A549 (cell line): Measurements from ENCODE around the gene CYP4B1. TPM values are rescaled to one million over a fixed set of nuclear protein-coding genes. Genes with fewer than 3 reads are reported as not detected.
A peak's percentile ranks its signal among the peaks of the same experiment; 100 is the strongest.

ENCODE experiments used
- ATAC-seq, 2 experiments: fragments of 200-7000 bp in 1 of 2; fragments of >200 bp in 1 of 2; cut with Nextera tagmentation in 1 of 2; cut with Tn5 transposase in 1 of 2; 3 replicates each; pipeline versions ENCODE4 v1.8.0 to v1.9.1; 2018 to 2020; ENCODE audit warnings: mild to moderate bottlenecking in 1 of 2, moderate library complexity in 1 of 2
- CTCF ChIA-PET: fragments of 300-600 bp; sonication (Branson Sonifier 250); formaldehyde crosslinking; extraction: SDS; loops from one replicate; lab custom pipeline; 2021; ENCODE audit warnings: antibody characterized with exemption, inconsistent platforms; lab: Yijun Ruan, JAX
- POLR2A ChIA-PET: fragments of 350-600 bp; formaldehyde crosslinking; extraction: SDS; loops from one replicate; lab custom pipeline; 2021; ENCODE audit warnings: antibody characterized with exemption, inconsistent platforms; lab: Yijun Ruan, JAX
- DNase-seq, 2 experiments: peaks; one replicate each; pipeline versions ENCODE4 v3.0.0 to v3.0.0-alpha.2; 2011 to 2016; ENCODE audit warnings: low read depth in 1 of 2, low spot score in 1 of 2
- FAIRE-seq: peaks from 2 replicates; lab custom pipeline; 2011; peaks lifted over from hg19 to GRCh38; lab: Jason Lieb, UNC
- H3K27ac ChIP-seq, 2 experiments: fragments of >200 bp; sonication (Bioruptor Twin); formaldehyde crosslinking; 3 replicates each; pipeline ENCODE4 v1.5.1; 2016 to 2017
- H3K4me1 ChIP-seq: fragments of >200 bp; sonication (Bioruptor Twin); formaldehyde crosslinking; 3 replicates; pipeline ENCODE4 v1.6.1; 2016
- H3K4me2 ChIP-seq: fragments of >200 bp; sonication (Bioruptor Twin); formaldehyde crosslinking; 3 replicates; pipeline ENCODE4 v1.6.1; 2016
- H3K4me3 ChIP-seq: fragments of >200 bp; sonication (Bioruptor Twin); formaldehyde crosslinking; 3 replicates; pipeline ENCODE4 v1.5.1; 2016
- H3K9me3 ChIP-seq: fragments of >200 bp; sonication (Bioruptor Twin); formaldehyde crosslinking; 3 replicates; pipeline ENCODE4 v1.6.1; 2016
- BHLHE40 ChIP-seq: IDR thresholded peaks from 2 replicates; pipeline ENCODE4 v1.6.1; 2012; ENCODE audit warnings: low read depth, low read length, inconsistent platforms
- CBX2 ChIP-seq: fragments of 200-600 bp; sonication (generic); IDR thresholded peaks from 2 replicates; pipeline ENCODE4 v1.6.1; 2016; ENCODE audit warnings: low read depth, mild to moderate bottlenecking, borderline replicate concordance
- CHD2 ChIP-seq: fragments of 150-350 bp; IDR thresholded peaks from 2 replicates; pipeline ENCODE4 v1.6.1; 2014; ENCODE audit warnings: low read length; ENCODE audit not compliant: partially characterized antibody
- CHD4 ChIP-seq: fragments of 200-600 bp; sonication (generic); IDR thresholded peaks from 2 replicates; pipeline ENCODE4 v1.6.1; 2016; ENCODE audit warnings: antibody characterized with exemption, mild to moderate bottlenecking, borderline replicate concordance
- EHF ChIP-seq: fragments of 250-450 bp; sonication (Bioruptor Pico); IDR thresholded peaks from 2 replicates; pipeline ENCODE4 v1.5.0; 2020; ENCODE audit warnings: mild to moderate bottlenecking
- FOSB ChIP-seq: fragments of 250-450 bp; sonication (Bioruptor Pico); IDR thresholded peaks from 2 replicates; pipeline ENCODE4 v1.5.0; 2020; ENCODE audit warnings: mild to moderate bottlenecking, moderate library complexity
- FOSL2 ChIP-seq, 2 experiments: fragments of 450-650 bp in 1 of 2; fragments of >200 bp in 1 of 2; sonication (Bioruptor Twin) in 1 of 2; formaldehyde crosslinking; IDR thresholded peaks; 2 replicates each; pipeline versions ENCODE4 v1.5.0 to v1.6.1; 2016 to 2020; ENCODE audit warnings: mild to moderate bottlenecking in 1 of 2, moderate library complexity in 1 of 2
- HEYL ChIP-seq: fragments of 250-450 bp; sonication (Bioruptor Pico); IDR thresholded peaks from 2 replicates; pipeline ENCODE4 v1.8.0; 2021; ENCODE audit warnings: mild to moderate bottlenecking, moderate library complexity
- HOXA7 ChIP-seq: fragments of 250-450 bp; sonication (Bioruptor Pico); IDR thresholded peaks from 2 replicates; pipeline ENCODE4 v1.5.0; 2020; ENCODE audit warnings: mild to moderate bottlenecking, moderate library complexity
- HOXB13 ChIP-seq: fragments of 250-450 bp; sonication (Bioruptor Pico); IDR thresholded peaks from 2 replicates; pipeline ENCODE4 v1.5.0; 2020; ENCODE audit warnings: low read depth, mild to moderate bottlenecking, moderate library complexity
- JUNB ChIP-seq: fragments of >200 bp; sonication (Bioruptor Twin); formaldehyde crosslinking; IDR thresholded peaks from 2 replicates; pipeline ENCODE4 v1.6.1; 2016
- KDM1A ChIP-seq: fragments of 200-600 bp; sonication (generic); IDR thresholded peaks from 2 replicates; pipeline ENCODE4 v1.6.1; 2016; ENCODE audit warnings: low read depth, mild to moderate bottlenecking
- MYC ChIP-seq: IDR thresholded peaks from 2 replicates; pipeline ENCODE4 v1.6.1; 2012; ENCODE audit warnings: mild to moderate bottlenecking, inconsistent platforms, low read length, improper control_type of control experiment, borderline replicate concordance
- NFE2L2 ChIP-seq: fragments of 150-350 bp; conservative IDR thresholded peaks from 2 replicates; pipeline ENCODE4 v1.6.1; 2014; ENCODE audit warnings: low read length
- NPAS2 ChIP-seq: fragments of 250-450 bp; sonication (Bioruptor Pico); IDR thresholded peaks from 2 replicates; pipeline ENCODE4 v1.8.0; 2022; ENCODE audit warnings: mild to moderate bottlenecking, moderate library complexity, borderline replicate concordance
- NR3C1 ChIP-seq: fragments of >200 bp; sonication (Bioruptor Twin); formaldehyde crosslinking; IDR thresholded peaks from 3 replicates; pipeline ENCODE4 v1.6.1; 2017
- POLR2A ChIP-seq: IDR thresholded peaks from 2 replicates; pipeline ENCODE4 v1.6.1; 2012; ENCODE audit warnings: mild to moderate bottlenecking, low read length
- POLR2AphosphoS2 ChIP-seq: conservative IDR thresholded peaks from 2 replicates; pipeline ENCODE4 v1.6.1; 2012; ENCODE audit warnings: low read length, improper control_type of control experiment, inconsistent platforms
- RAD21 ChIP-seq, 2 experiments: fragments of >200 bp in 1 of 2; sonication (Bioruptor Twin) in 1 of 2; formaldehyde crosslinking in 1 of 2; IDR thresholded peaks in 1 of 2; conservative IDR thresholded peaks in 1 of 2; 2 replicates in 1 of 2; 3 replicates in 1 of 2; pipeline ENCODE4 v1.6.1; 2012 to 2018; ENCODE audit warnings: inconsistent platforms in 1 of 2
- RCOR1 ChIP-seq: fragments of 150-350 bp; IDR thresholded peaks from 2 replicates; pipeline ENCODE4 v1.6.1; 2014; ENCODE audit warnings: antibody characterized with exemption, low read length, low read depth
- TP53 ChIP-seq: fragments of 250-450 bp; sonication (Bioruptor Pico); IDR thresholded peaks from 2 replicates; pipeline ENCODE4 v1.5.0; 2021; ENCODE audit warnings: mild to moderate bottlenecking, moderate library complexity
- ZFP36 ChIP-seq: fragments of 450-650 bp; IDR thresholded peaks from 2 replicates; pipeline ENCODE4 v1.6.1; 2014; ENCODE audit warnings: borderline replicate concordance; ENCODE audit not compliant: partially characterized antibody
- ZSCAN20 ChIP-seq: fragments of 250-450 bp; sonication (Bioruptor Pico); IDR thresholded peaks from 2 replicates; pipeline ENCODE4 v1.8.0; 2022; ENCODE audit warnings: mild to moderate bottlenecking, moderate library complexity
- WGBS: methylation state at CpG from one replicate; pipeline ENCODE4 v1.1.6; 2017; ENCODE audit errors: missing lambda C conversion rate; 5-methylcytosine and 5-hydroxymethylcytosine counted together
- polyA plus RNA-seq, 4 experiments: library from polyadenylated mRNA; depleted of rRNA in 3 of 4; stranded (reverse); fragments of >200 nt; fragmentation: RNase III in 1 of 4; extraction: RNeasy Plus Mini Kit Qiagen cat#74134 plus additional on column Dnase treatment in 1 of 4; gene quantifications; 2 replicates in 3 of 4; 3 replicates in 1 of 4; pipeline ENCODE4 v1.2.3, GENCODE V29; 2011 to 2017
- TF ChIP-seq, protein P1 (sequence below): IDR thresholded peaks from 2 replicates; pipeline ENCODE4 v1.6.1; 2012
- TF ChIP-seq, protein P2 (sequence below): fragments of >200 bp; sonication (Bioruptor Twin); formaldehyde crosslinking; IDR thresholded peaks from 3 replicates; pipeline ENCODE4 v1.5.1; 2016
- TF ChIP-seq, protein P3 (sequence below): fragments of 450-650 bp; IDR thresholded peaks from 2 replicates; pipeline ENCODE4 v1.6.1; 2014; ENCODE audit warnings: antibody characterized with exemption
- TF ChIP-seq, protein P4 (sequence below): fragments of 200-600 bp; sonication (generic); IDR thresholded peaks from 2 replicates; pipeline ENCODE4 v1.6.1; 2016; ENCODE audit warnings: antibody characterized with exemption, mild to moderate bottlenecking, moderate library complexity

Gene CYP4B1
- polyA plus RNA-seq, 2 of the 4 experiments (the other 2 are of a cell fraction): not detected

DNA sequence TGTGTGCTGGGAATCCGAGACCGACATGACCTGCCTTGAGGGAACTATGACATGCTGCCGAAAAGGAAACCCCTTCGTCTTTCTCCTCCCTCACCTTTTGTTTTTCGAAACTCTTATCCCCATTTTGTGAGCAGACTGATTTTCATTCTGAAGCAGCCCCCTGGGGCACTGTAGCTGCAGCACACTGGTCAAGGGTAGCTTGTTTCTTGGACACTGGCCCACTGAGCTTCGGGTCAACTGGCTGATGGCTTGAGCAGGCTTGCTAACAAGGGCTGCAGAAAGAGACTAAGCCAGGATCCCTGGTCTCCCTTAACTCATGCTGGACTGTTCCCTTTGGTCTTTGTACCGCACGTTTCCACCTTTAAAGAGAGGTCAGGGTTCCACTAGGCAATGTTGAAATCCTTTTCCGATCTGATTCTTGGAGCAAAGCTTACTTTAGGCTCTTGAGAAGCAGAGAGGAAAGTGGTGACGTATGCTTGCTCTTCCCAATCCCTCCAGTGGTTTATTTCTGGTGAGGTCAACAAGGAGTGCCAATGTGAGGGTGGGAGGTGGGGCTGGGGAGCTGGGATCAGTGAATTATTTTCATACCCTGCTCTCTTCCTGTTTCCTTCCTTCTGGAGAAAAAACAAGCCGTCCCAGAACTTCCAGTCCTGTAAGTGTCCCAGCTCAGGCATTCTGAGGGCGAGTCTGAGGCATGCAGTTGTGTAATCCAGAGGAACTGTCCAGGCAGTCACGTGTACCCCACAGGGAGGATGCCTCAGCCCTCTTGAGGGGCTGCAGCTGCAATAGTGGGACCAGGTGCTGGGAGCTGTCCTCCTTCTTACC is 7.6 kb downstream of the CYP4B1 start:
- Histone ChIP-seq H3K27ac (no peak overlapping the region; a peak in 1 of 6 replicates), H3K9me3 (no peaks in the 10 kb centered on the region), H3K4me1 (no peaks in the 10 kb centered on the region)
- WGBS: 15% methylated on average over 13 of the region's 13 CpGs
- no peak for FAIRE-seq
- POLR2A ChIA-PET: no interaction called here
- TF ChIP-seq POLR2AphosphoS2 (no peak), RCOR1 (no peak), HOXB13 (no peak), FOSB (no peak), TP53 (CRISPR knock-in tag) (no peak), ZFP36 (no peak), HOXA7 (CRISPR knock-in tag) (no peak), KDM1A (no peak), EHF (no peak), NPAS2 (CRISPR knock-in tag) (no peak), CHD4 (no peak), NFE2L2 (no peak), FOSL2 (IDR thresholded peaks at IDR 0.05) (no peak), FOSL2 (CRISPR knock-in tag; IDR thresholded peaks at IDR 0.05) (no peak), CHD2 (no peak), NR3C1 (no peak)
- TF ChIP-seq, protein P1, sequence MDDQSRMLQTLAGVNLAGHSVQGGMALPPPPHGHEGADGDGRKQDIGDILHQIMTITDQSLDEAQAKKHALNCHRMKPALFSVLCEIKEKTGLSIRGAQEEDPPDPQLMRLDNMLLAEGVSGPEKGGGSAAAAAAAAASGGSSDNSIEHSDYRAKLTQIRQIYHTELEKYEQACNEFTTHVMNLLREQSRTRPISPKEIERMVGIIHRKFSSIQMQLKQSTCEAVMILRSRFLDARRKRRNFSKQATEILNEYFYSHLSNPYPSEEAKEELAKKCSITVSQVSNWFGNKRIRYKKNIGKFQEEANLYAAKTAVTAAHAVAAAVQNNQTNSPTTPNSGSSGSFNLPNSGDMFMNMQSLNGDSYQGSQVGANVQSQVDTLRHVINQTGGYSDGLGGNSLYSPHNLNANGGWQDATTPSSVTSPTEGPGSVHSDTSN: no peak
- TF ChIP-seq, all 56 proteins: peak for 0
- CTCF ChIA-PET: interaction anchor here (0.6 kb wide), 1 partner anchor 922 kb away, joined by 3 read pairs; no protein-coding TSS in a partner anchor
- H3K4me3 ChIP-seq: no peak overlapping the region
- ATAC-seq (0 out of 6 replicates have a peak, but pooled peaks of 1 of the 2 experiments have one; percentile 47), DNase-seq (no peak)
- no peak overlapping the region for H3K4me2 ChIP-seq

DNA sequence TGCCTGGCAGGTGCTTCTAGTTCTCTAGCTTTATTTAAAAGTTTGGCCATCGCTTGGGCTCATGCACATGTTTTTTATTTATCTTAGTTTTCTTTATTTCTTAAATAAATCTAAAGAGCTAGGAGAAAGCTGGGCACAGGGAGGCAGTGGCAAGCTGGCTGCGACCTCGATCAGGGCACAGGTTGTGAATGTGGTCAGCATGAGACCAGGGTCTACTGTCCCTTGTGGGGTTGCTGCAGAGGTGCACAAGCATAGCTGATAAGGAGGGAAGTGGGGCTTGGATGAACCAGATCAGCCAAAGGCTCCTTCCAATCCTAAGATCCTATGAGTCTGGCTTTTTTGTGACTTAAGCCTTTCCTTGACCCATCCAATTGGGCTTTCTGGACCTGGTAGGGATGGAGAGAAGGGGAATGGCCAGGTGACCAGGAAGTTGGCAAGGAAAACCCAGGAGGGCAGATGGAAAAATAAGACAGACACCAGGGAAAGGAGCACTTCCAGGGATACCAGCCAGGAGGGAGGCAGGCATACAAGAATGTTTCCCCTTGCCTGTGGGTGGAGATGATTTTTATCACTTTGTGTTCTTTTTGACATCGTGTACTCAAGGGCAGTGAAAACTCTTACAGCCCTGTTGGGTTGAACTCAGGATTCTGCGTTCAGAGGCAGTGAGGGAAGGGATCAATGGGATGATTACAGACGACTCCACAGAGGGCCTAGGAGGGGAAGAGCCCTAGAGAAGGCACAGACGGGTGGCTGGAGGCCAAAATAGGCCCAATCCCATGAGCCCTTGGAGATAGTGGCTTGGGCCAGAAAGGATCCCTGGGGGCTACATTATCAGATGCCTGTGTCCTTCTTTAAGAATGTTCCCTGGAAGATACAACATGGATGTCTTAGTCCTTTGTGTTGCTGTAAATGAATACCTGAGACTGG is 8.5 kb downstream of the CYP4B1 start:
- H3K4me3 ChIP-seq: no peak overlapping the region
- no peak for DNase-seq
- H3K9me3 ChIP-seq: no peaks in the 10 kb centered on the region
- no peaks in the 10 kb centered on the region for H3K4me1 ChIP-seq
- no peak for FAIRE-seq
- H3K4me2 ChIP-seq: no peak overlapping the region
- POLR2A ChIA-PET: no interaction called here
- no peak overlapping the region; a peak in 1 of 6 replicates for H3K27ac ChIP-seq
- WGBS: 2% methylated on average over 7 of the region's 7 CpGs
- CTCF ChIA-PET: no interaction called here
- ATAC-seq: peak in 1 of 2 experiments; percentile 66; a peak in 2 of 6 replicates
- TF ChIP-seq FOSL2 (IDR thresholded peaks at IDR 0.05) (no peak), FOSL2 (CRISPR knock-in tag; IDR thresholded peaks at IDR 0.05) (no peak), RCOR1 (no peak), POLR2A (no peak), RAD21 (conservative IDR thresholded peaks at IDR 0.05 in 1 of 2, IDR thresholded peaks at IDR 0.05 in 1 of 2) (no peak), HOXA7 (CRISPR knock-in tag) (no peak), JUNB (no peak), BHLHE40 (no peak), NR3C1 (no peak), ZSCAN20 (CRISPR knock-in tag) (no peak), CBX2 (no peak), CHD2 (no peak), HEYL (CRISPR knock-in tag) (no peak), MYC (no peak), KDM1A (no peak)
- TF ChIP-seq, protein P2, sequence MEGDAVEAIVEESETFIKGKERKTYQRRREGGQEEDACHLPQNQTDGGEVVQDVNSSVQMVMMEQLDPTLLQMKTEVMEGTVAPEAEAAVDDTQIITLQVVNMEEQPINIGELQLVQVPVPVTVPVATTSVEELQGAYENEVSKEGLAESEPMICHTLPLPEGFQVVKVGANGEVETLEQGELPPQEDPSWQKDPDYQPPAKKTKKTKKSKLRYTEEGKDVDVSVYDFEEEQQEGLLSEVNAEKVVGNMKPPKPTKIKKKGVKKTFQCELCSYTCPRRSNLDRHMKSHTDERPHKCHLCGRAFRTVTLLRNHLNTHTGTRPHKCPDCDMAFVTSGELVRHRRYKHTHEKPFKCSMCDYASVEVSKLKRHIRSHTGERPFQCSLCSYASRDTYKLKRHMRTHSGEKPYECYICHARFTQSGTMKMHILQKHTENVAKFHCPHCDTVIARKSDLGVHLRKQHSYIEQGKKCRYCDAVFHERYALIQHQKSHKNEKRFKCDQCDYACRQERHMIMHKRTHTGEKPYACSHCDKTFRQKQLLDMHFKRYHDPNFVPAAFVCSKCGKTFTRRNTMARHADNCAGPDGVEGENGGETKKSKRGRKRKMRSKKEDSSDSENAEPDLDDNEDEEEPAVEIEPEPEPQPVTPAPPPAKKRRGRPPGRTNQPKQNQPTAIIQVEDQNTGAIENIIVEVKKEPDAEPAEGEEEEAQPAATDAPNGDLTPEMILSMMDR: no peak
- TF ChIP-seq, protein P3, sequence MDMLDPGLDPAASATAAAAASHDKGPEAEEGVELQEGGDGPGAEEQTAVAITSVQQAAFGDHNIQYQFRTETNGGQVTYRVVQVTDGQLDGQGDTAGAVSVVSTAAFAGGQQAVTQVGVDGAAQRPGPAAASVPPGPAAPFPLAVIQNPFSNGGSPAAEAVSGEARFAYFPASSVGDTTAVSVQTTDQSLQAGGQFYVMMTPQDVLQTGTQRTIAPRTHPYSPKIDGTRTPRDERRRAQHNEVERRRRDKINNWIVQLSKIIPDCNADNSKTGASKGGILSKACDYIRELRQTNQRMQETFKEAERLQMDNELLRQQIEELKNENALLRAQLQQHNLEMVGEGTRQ: no peak
- TF ChIP-seq, protein P4, sequence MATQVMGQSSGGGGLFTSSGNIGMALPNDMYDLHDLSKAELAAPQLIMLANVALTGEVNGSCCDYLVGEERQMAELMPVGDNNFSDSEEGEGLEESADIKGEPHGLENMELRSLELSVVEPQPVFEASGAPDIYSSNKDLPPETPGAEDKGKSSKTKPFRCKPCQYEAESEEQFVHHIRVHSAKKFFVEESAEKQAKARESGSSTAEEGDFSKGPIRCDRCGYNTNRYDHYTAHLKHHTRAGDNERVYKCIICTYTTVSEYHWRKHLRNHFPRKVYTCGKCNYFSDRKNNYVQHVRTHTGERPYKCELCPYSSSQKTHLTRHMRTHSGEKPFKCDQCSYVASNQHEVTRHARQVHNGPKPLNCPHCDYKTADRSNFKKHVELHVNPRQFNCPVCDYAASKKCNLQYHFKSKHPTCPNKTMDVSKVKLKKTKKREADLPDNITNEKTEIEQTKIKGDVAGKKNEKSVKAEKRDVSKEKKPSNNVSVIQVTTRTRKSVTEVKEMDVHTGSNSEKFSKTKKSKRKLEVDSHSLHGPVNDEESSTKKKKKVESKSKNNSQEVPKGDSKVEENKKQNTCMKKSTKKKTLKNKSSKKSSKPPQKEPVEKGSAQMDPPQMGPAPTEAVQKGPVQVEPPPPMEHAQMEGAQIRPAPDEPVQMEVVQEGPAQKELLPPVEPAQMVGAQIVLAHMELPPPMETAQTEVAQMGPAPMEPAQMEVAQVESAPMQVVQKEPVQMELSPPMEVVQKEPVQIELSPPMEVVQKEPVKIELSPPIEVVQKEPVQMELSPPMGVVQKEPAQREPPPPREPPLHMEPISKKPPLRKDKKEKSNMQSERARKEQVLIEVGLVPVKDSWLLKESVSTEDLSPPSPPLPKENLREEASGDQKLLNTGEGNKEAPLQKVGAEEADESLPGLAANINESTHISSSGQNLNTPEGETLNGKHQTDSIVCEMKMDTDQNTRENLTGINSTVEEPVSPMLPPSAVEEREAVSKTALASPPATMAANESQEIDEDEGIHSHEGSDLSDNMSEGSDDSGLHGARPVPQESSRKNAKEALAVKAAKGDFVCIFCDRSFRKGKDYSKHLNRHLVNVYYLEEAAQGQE: no peak
